SK-N-SH treated with all-trans-retinoic acid at 6 μM for 48 hours (cell line): Measurements from ENCODE around the gene CHAC2.

ENCODE experiments used
- ATAC-seq: fragments of 200-7000 bp; cut with Tn5 transposase; 3 replicates; pipeline ENCODE4 v1.9.1; 2020; ENCODE audit warnings: mild to moderate bottlenecking, moderate library complexity
- ARNTL ChIP-seq: fragments of 450-650 bp; formaldehyde crosslinking; IDR thresholded peaks from 2 replicates; pipeline ENCODE4 v1.5.0; 2020; ENCODE audit warnings: low read depth, mild to moderate bottlenecking, moderate library complexity, borderline replicate concordance
- BACH2 ChIP-seq: fragments of 250-450 bp; sonication (Bioruptor Pico); IDR thresholded peaks from 2 replicates; pipeline ENCODE4 v1.9.0; 2021; ENCODE audit warnings: mild to moderate bottlenecking, borderline replicate concordance
- CREB5 ChIP-seq: fragments of 250-450 bp; sonication (Bioruptor Pico); IDR thresholded peaks from 2 replicates; pipeline ENCODE4 v1.5.1; 2020; ENCODE audit warnings: low read depth, mild to moderate bottlenecking, moderate library complexity
- ESRRG ChIP-seq: fragments of 250-450 bp; sonication (Bioruptor Pico); IDR thresholded peaks from 2 replicates; pipeline ENCODE4 v1.6.1; 2021; ENCODE audit warnings: mild to moderate bottlenecking
- GLIS3 ChIP-seq: fragments of 250-450 bp; sonication (Bioruptor Pico); IDR thresholded peaks from 2 replicates; pipeline ENCODE4 v1.5.0; 2020; ENCODE audit warnings: mild to moderate bottlenecking, moderate library complexity
- ISL1 ChIP-seq: fragments of 250-450 bp; sonication (Bioruptor Pico); IDR thresholded peaks from 2 replicates; pipeline ENCODE4 v2.1.2; 2022; ENCODE audit warnings: mild to moderate bottlenecking, moderate library complexity
- OSR1 ChIP-seq: fragments of 250-450 bp; sonication (Bioruptor Pico); IDR thresholded peaks from 2 replicates; pipeline ENCODE4 v1.8.0; 2022; ENCODE audit warnings: moderate library complexity, mild to moderate bottlenecking, inconsistent platforms
- RARB ChIP-seq: fragments of 250-450 bp; sonication (Bioruptor Pico); IDR thresholded peaks from 2 replicates; pipeline ENCODE4 v1.8.0; 2021; ENCODE audit warnings: mild to moderate bottlenecking, moderate library complexity
- SNAI2 ChIP-seq: fragments of 250-450 bp; sonication (Bioruptor Pico); IDR thresholded peaks from 2 replicates; pipeline ENCODE4 v1.5.0; 2020; ENCODE audit warnings: mild to moderate bottlenecking, moderate library complexity
- TCF4 ChIP-seq: fragments of 250-450 bp; sonication (Bioruptor Pico); IDR thresholded peaks from 2 replicates; pipeline ENCODE4 v1.8.0; 2021; ENCODE audit warnings: mild to moderate bottlenecking, moderate library complexity, borderline replicate concordance
- TOX ChIP-seq: fragments of 250-450 bp; sonication (Bioruptor Pico); IDR thresholded peaks from 2 replicates; pipeline ENCODE4 v1.8.0; 2021; ENCODE audit warnings: mild to moderate bottlenecking, moderate library complexity, borderline replicate concordance
- TSHZ2 ChIP-seq: fragments of 250-450 bp; sonication (Bioruptor Pico); IDR thresholded peaks from 2 replicates; pipeline ENCODE4 v1.5.0; 2020; ENCODE audit warnings: mild to moderate bottlenecking, moderate library complexity
- ZC3H10 ChIP-seq: fragments of 250-450 bp; sonication (Bioruptor Pico); IDR thresholded peaks from 2 replicates; pipeline ENCODE4 v1.5.1; 2021; ENCODE audit warnings: mild to moderate bottlenecking, moderate library complexity
- ZFP3 ChIP-seq: fragments of 250-450 bp; sonication (Bioruptor Pico); IDR thresholded peaks from 2 replicates; pipeline ENCODE4 v1.5.0; 2020; ENCODE audit warnings: mild to moderate bottlenecking, moderate library complexity
- ZFP30 ChIP-seq: fragments of 450-650 bp; formaldehyde crosslinking; IDR thresholded peaks from 2 replicates; pipeline ENCODE4 v1.5.0; 2022; ENCODE audit warnings: mild to moderate bottlenecking, moderate library complexity
- ZNF565 ChIP-seq: fragments of 450-650 bp; formaldehyde crosslinking; conservative IDR thresholded peaks from 2 replicates; pipeline ENCODE4 v1.5.0; 2020; ENCODE audit warnings: low read depth, mild to moderate bottlenecking, moderate library complexity
- ZNF70 ChIP-seq: fragments of 450-650 bp; formaldehyde crosslinking; IDR thresholded peaks from 2 replicates; pipeline ENCODE4 v1.5.0; 2020; ENCODE audit warnings: mild to moderate bottlenecking, moderate library complexity
- ZNF8 ChIP-seq: fragments of 450-650 bp; formaldehyde crosslinking; IDR thresholded peaks from 2 replicates; pipeline ENCODE4 v1.5.0; 2020; ENCODE audit warnings: mild to moderate bottlenecking, moderate library complexity
- TF ChIP-seq, protein P1 (sequence below): fragments of 250-450 bp; sonication (Bioruptor Pico); IDR thresholded peaks from 2 replicates; pipeline ENCODE4 v1.8.0; 2021; ENCODE audit warnings: low read depth, mild to moderate bottlenecking, moderate library complexity, borderline replicate concordance
- TF ChIP-seq, protein P2 (sequence below): fragments of 250-450 bp; sonication (Bioruptor Pico); IDR thresholded peaks from 2 replicates; pipeline ENCODE4 v1.8.0; 2020; ENCODE audit warnings: mild to moderate bottlenecking, moderate library complexity, borderline replicate concordance

Gene CHAC2

GRCh38 chr2:53782676-53783075, 15.1 kb downstream of the CHAC2 start:
- no peak for TF ChIP-seq ARNTL (CRISPR knock-in tag)
- TF ChIP-seq ZNF8 = no peak
- TF ChIP-seq SNAI2 (CRISPR knock-in tag) = no peak
- TF ChIP-seq ZNF565 (CRISPR knock-in tag) = no peak
- no peak for TF ChIP-seq ESRRG (CRISPR knock-in tag)
- TF ChIP-seq ZNF70 (CRISPR knock-in tag) = no peak
- TF ChIP-seq ZFP3 (CRISPR knock-in tag) = no peak
- TF ChIP-seq ISL1 = no peak
- TF ChIP-seq OSR1 (CRISPR knock-in tag) = no peak
- no peak for TF ChIP-seq BACH2 (CRISPR knock-in tag)
- TF ChIP-seq CREB5 (CRISPR knock-in tag) = no peak
- no peak for TF ChIP-seq GLIS3 (CRISPR knock-in tag)
- ATAC-seq = no peak

DNA sequence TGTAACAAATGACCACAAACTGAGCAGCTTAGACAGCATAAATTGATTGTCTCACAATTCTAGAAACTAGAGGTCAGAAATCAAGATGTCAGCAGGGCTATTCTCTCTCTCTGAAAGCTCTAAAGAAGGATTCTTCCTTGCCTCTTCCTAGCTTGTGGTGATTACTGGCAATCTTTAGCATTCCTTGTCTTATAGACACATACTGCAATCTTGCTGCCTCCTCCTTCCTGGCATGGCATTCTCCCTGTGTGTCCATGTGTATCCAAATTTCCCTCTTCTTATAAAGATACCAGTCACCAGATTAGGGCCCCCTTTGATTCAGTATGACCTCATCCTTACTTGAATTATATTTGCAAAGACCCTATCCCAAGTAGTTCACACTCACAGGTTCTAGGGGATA, 16.8 kb downstream of the CHAC2 start:
- TF ChIP-seq ZFP30 (CRISPR knock-in tag) (no peak), ZFP3 (CRISPR knock-in tag) (no peak), GLIS3 (CRISPR knock-in tag) (no peak), TSHZ2 (no peak), CREB5 (CRISPR knock-in tag) (no peak), ZNF70 (CRISPR knock-in tag) (no peak), TOX (CRISPR knock-in tag) (no peak)
- ATAC-seq = no peak

DNA sequence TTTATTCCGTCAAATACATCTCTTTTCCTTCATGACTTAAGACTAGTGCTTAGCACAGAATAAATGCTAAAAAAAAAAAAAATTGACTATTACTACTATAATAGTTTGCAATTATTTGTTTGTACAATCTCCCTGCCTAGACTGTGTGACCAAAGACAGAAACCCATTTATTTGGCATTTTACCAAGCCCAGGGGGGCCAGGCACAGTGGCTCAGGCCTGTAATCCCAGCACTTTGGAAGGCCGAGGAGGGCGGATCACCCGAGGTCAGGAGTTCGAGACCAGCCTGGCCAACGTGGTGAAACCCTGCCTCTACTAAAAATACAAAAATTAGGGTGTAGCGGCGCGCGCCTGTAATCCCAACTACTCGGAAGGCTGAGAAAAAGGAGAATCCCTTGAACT, 17.8 kb downstream of the CHAC2 start:
- TF ChIP-seq, protein P1, sequence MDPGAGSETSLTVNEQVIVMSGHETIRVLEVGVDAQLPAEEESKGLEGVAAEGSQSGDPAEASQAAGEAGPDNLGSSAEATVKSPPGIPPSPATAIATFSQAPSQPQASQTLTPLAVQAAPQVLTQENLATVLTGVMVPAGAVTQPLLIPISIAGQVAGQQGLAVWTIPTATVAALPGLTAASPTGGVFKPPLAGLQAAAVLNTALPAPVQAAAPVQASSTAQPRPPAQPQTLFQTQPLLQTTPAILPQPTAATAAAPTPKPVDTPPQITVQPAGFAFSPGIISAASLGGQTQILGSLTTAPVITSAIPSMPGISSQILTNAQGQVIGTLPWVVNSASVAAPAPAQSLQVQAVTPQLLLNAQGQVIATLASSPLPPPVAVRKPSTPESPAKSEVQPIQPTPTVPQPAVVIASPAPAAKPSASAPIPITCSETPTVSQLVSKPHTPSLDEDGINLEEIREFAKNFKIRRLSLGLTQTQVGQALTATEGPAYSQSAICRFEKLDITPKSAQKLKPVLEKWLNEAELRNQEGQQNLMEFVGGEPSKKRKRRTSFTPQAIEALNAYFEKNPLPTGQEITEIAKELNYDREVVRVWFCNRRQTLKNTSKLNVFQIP (CRISPR knock-in tag) = no peak
- TF ChIP-seq ZFP30 (CRISPR knock-in tag) (no peak), ESRRG (CRISPR knock-in tag) (no peak), ZNF565 (CRISPR knock-in tag) (no peak), SNAI2 (CRISPR knock-in tag) (no peak), ARNTL (CRISPR knock-in tag) (no peak), GLIS3 (CRISPR knock-in tag) (no peak), ZC3H10 (CRISPR knock-in tag) (no peak), TSHZ2 (no peak), ZNF8 (no peak), ZNF70 (CRISPR knock-in tag) (no peak), RARB (no peak), TOX (CRISPR knock-in tag) (no peak), TCF4 (CRISPR knock-in tag) (no peak)
- TF ChIP-seq, protein P2, sequence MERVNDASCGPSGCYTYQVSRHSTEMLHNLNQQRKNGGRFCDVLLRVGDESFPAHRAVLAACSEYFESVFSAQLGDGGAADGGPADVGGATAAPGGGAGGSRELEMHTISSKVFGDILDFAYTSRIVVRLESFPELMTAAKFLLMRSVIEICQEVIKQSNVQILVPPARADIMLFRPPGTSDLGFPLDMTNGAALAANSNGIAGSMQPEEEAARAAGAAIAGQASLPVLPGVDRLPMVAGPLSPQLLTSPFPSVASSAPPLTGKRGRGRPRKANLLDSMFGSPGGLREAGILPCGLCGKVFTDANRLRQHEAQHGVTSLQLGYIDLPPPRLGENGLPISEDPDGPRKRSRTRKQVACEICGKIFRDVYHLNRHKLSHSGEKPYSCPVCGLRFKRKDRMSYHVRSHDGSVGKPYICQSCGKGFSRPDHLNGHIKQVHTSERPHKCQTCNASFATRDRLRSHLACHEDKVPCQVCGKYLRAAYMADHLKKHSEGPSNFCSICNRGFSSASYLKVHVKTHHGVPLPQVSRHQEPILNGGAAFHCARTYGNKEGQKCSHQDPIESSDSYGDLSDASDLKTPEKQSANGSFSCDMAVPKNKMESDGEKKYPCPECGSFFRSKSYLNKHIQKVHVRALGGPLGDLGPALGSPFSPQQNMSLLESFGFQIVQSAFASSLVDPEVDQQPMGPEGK = no peak
- TF ChIP-seq, all 23 proteins: peak for 0
- ATAC-seq = no peak
